ENCODE measurements around the gene MAP2K7.

GRCh38 chr19:7924241-7924640, 20.6 kb downstream of the MAP2K7 start:
- no peak for TF ChIP-seq POLR2A (IDR thresholded peaks at IDR 0.05)
- TF ChIP-seq, protein P1, sequence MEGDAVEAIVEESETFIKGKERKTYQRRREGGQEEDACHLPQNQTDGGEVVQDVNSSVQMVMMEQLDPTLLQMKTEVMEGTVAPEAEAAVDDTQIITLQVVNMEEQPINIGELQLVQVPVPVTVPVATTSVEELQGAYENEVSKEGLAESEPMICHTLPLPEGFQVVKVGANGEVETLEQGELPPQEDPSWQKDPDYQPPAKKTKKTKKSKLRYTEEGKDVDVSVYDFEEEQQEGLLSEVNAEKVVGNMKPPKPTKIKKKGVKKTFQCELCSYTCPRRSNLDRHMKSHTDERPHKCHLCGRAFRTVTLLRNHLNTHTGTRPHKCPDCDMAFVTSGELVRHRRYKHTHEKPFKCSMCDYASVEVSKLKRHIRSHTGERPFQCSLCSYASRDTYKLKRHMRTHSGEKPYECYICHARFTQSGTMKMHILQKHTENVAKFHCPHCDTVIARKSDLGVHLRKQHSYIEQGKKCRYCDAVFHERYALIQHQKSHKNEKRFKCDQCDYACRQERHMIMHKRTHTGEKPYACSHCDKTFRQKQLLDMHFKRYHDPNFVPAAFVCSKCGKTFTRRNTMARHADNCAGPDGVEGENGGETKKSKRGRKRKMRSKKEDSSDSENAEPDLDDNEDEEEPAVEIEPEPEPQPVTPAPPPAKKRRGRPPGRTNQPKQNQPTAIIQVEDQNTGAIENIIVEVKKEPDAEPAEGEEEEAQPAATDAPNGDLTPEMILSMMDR (IDR thresholded peaks at IDR 0.05), result no peak

All from lower leg skin (tissue), 3 donors.